Ascending aorta (tissue), 2 donors: ENCODE data around the gene GALNT9. TPM values are rescaled to one million over a fixed set of nuclear protein-coding genes. Genes with fewer than 3 reads are reported as not detected.

ENCODE experiments used
- DNase-seq, 2 donors: peaks; one replicate each; pipeline ENCODE4 v3.0.0-alpha.2; 2019; ENCODE audit warnings: low spot score in 2 of 2
- H3K27ac ChIP-seq, 2 donors: fragments of 200-600 bp; sonication (generic); one replicate each; pipeline ENCODE4 v1.5.1; 2016 to 2017; ENCODE audit warnings: mild to moderate bottlenecking in 1 of 2
- H3K27me3 ChIP-seq: fragments of 200-600 bp; sonication (generic); one replicate; pipeline ENCODE4 v1.5.1; 2017
- H3K36me3 ChIP-seq, 2 donors: fragments of 200-600 bp; sonication (generic); one replicate each; pipeline ENCODE4 v1.5.1; 2016
- H3K4me1 ChIP-seq, 2 donors: fragments of 200-600 bp; sonication (generic); one replicate each; pipeline ENCODE4 v1.5.1; 2016 to 2017; ENCODE audit warnings: mild to moderate bottlenecking in 1 of 2
- H3K4me3 ChIP-seq, 2 donors: fragments of 200-600 bp; sonication (generic); one replicate each; pipeline ENCODE4 v1.5.1; 2016 to 2017; ENCODE audit warnings: mild to moderate bottlenecking in 1 of 2
- H3K9me3 ChIP-seq, 2 donors: fragments of 200-600 bp; sonication (generic); one replicate each; pipeline ENCODE4 v1.5.1; 2016
- CTCF ChIP-seq, 3 experiments: fragments of 200-600 bp in 2 of 3; fragments of 450-650 bp in 1 of 3; sonication (generic) in 2 of 3; IDR thresholded peaks; one replicate each; pipeline ENCODE4 v1.5.1; 2016 to 2019; ENCODE audit warnings: antibody characterized with exemption in 3 of 3, mild to moderate bottlenecking in 1 of 3, moderate library complexity in 1 of 3
- intact Hi-C: fragments of 100-400 bp; cut with DNase I; formaldehyde crosslinking; loops from one replicate; pipeline ENCODE4 v1.15.1; 2023
- total RNA-seq: library from RNA; depleted of rRNA; stranded (reverse); fragments of >200 nt; gene quantifications from one replicate; pipeline ENCODE4 v1.1.0, GENCODE V29; 2016

Gene GALNT9
- total RNA-seq, 1 donor from 2014 or later, result not detected

- TF ChIP-seq CTCF (IDR thresholded peaks at IDR 0.05), result no peak
- H3K27ac ChIP-seq, result no peak overlapping the region
- H3K4me1 ChIP-seq, result no peaks in the 10 kb centered on the region
- H3K36me3 ChIP-seq, result no peaks in the 10 kb centered on the region
- no peak for DNase-seq
- H3K9me3 ChIP-seq, result no peaks in the 10 kb centered on the region
- H3K27me3 ChIP-seq, result no peaks in the 10 kb centered on the region
- intact Hi-C loops, result no loop called here
- no peak overlapping the region for H3K4me3 ChIP-seq
Observed at GRCh38 chr12:132333766-132334165, 4.4 kb upstream of the GALNT9 start.

DNA sequence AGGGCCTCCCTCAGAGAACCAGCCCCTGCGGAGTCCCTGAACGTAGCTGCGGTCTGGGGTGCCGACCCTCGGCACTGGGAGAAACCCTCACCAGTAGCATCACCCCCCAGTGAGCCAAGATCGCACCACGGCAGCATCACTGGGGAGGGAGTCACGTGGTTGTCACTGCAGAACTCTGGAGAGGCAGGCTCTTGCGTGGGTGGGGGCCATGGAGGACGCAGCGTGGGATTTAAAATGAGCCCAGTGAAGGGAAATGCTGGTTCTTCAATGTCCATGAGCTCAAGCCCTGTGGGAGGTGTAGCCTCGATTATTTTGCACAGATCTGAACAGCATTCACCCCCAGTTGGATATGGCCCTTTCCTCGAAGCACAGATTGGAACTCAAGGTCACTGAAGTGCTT is 3.9 kb upstream of the GALNT9 start:
- Histone ChIP-seq H3K27me3 (no peaks in the 10 kb centered on the region), H3K36me3 (no peaks in the 10 kb centered on the region)
- intact Hi-C loops, result no loop called here

DNA sequence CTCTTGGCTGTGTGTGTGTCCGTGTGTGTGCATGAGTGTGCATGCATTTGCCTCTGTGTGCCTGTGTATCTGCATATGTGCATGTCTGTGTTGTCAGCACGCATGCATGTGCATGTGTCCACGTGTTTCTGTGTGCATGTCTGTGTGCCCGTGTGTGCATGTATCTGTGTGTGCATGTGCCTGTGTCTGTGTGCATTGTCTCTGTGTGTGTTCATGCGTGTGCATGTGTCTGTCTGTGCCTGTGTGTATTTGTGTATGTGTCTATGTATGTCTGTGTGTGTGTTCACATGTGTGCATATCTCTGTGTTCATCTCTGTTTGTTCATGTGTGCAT is 1.1 kb upstream of the GALNT9 start:
- no peaks in the 10 kb centered on the region for H3K9me3 ChIP-seq
- no peak overlapping the region for H3K27ac ChIP-seq
- TF ChIP-seq CTCF (IDR thresholded peaks at IDR 0.05), result no peak
- H3K36me3 ChIP-seq, result no peaks in the 10 kb centered on the region
- peaks cover 0 to 3% of the 10 kb centered on the region in 2 donors for H3K4me1 ChIP-seq
- no peak overlapping the region for H3K4me3 ChIP-seq
- intact Hi-C loops, result no loop called here
- DNase-seq, result no peak
- no peaks in the 10 kb centered on the region for H3K27me3 ChIP-seq

More for the DNA sequence above, 3.9 kb upstream of the GALNT9 start:
- H3K27ac ChIP-seq, result no peak overlapping the region
- DNase-seq, result no peak
- TF ChIP-seq CTCF (IDR thresholded peaks at IDR 0.05), result no peak
- no peak overlapping the region for H3K4me3 ChIP-seq
- H3K9me3 ChIP-seq, result no peaks in the 10 kb centered on the region
- H3K4me1 ChIP-seq, result no peaks in the 10 kb centered on the region

- no peak overlapping the region for H3K27ac ChIP-seq
- DNase-seq, result no peak
- H3K27me3 ChIP-seq, result no peaks in the 10 kb centered on the region
- no peak for TF ChIP-seq CTCF (IDR thresholded peaks at IDR 0.05)
- intact Hi-C loops, result no loop called here
- H3K36me3 ChIP-seq, result no peaks in the 10 kb centered on the region
- no peak overlapping the region for H3K4me3 ChIP-seq
- H3K9me3 ChIP-seq, result no peaks in the 10 kb centered on the region
- peaks cover 0 to 3% of the 10 kb centered on the region in 2 donors for H3K4me1 ChIP-seq
Observed at GRCh38 chr12:132329720-132330548, 545 bp upstream of the GALNT9 start.

- DNase-seq, result no peak
- Histone ChIP-seq H3K36me3 (no peaks in the 10 kb centered on the region), H3K27ac (no peak overlapping the region), H3K4me3 (no peak overlapping the region), H3K4me1 (peaks cover 0 to 3% of the 10 kb centered on the region in 2 donors), H3K9me3 (no peaks in the 10 kb centered on the region), H3K27me3 (no peaks in the 10 kb centered on the region)
- intact Hi-C loops, result no loop called here
- no peak for TF ChIP-seq CTCF (IDR thresholded peaks at IDR 0.05)
Observed at GRCh38 chr12:132328282-132329029, 933 bp downstream of the GALNT9 start.
